SK-N-MC (cell line): ENCODE measurements around the gene TET1.

Experiments
- EZH2 ChIP-seq: fragments of 200-600 bp; sonication (generic); IDR thresholded peaks from one replicate; pipeline ENCODE4 v1.6.1; 2017; ENCODE audit warnings: antibody characterized with exemption
- FOXP2 ChIP-seq: optimal IDR thresholded peaks from 2 replicates; pipeline ENCODE3; 2011; ENCODE audit warnings: mild to moderate bottlenecking, moderate library complexity; ENCODE audit not compliant: insufficient read depth; ENCODE audit errors: extremely low read length, control extremely low read depth
- POLR2AphosphoS5 ChIP-seq: IDR thresholded peaks from 2 replicates; pipeline ENCODE4 v1.6.1; 2012; ENCODE audit warnings: mild to moderate bottlenecking, low read depth, low read length, borderline replicate concordance

- TF ChIP-seq POLR2AphosphoS5 (no peak), EZH2 (no peak), FOXP2 (no peak)
These were observed 174.2 kb downstream of the TET1 start for GRCh38 chr10:68734349-68734748.
